ENCODE data around the gene TMEM236. TPM values are rescaled to one million over a fixed set of nuclear protein-coding genes. Genes with fewer than 3 reads are reported as not detected.

The TMEM236 gene
- total and polyA plus RNA-seq, 9 of the 15 experiments (the other 6 are each of a cell fraction or from before 2014, with no cell fraction given): 0.04 to 0.13 (median 0.04) TPM; not detected in 4

DNA sequence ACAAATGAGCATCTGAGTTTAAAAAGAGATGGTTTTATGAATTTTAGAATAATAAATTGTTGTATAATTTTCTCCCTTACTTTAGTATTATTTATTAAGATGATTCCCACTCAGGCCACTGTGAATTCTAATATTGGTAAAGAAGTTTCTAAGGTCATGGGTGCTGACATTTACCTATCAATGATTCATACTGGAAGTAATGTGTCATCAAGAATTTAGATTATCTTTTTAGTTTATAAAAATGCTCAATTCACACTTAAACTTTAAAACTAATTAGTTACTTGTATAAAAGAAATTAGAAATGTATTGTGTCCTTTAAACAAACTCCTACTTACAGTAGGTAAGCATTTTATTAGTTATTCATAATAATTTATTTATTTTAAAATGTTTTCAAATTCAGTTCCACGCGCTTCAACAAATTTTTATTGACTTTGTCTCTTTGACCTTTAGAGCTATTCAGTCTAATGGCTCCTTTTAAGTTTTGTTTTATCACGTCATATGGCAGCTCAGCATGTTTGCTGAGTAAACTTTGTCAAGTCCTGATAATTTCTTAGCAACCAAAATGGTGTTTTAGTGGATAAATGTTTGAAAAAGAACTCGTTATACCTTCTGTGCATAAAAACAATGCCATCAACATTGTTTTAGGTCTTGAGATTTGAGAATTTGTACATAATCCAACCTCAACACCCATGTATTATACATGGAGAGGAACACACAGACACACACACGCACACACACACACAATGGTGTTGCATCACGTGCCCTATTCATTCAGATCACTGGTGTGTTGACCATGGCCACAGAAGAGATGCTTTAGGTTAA, 42.0 kb downstream of the TMEM236 start:
- DNase-seq (ENCODE audit: extremely low read depth in 1 of 4, low spot score in 3 of 4) (no peak), FAIRE-seq (peak; percentile 82), ATAC-seq (no peak)
- in situ Hi-C loops (cut with MboI): no loop called here
- Histone ChIP-seq H3K9me3 (replicated peaks; ENCODE audit: control insufficient read depth, insufficient read depth, low read depth, low read length) (no peaks in the 10 kb centered on the region), H3K4me2 (ENCODE audit: insufficient read depth, low read length) (no peak overlapping the region), H4K20me1 (replicated peaks; ENCODE audit: control insufficient read depth, insufficient read depth, low read length) (no peaks in the 10 kb centered on the region), H3K4me1 (replicated peaks in 1 of 2; ENCODE audit: control insufficient read depth in 2 of 2, insufficient read depth in 2 of 2, low read length in 2 of 2) (peaks cover 0 to 19% of the 10 kb centered on the region in 2 experiments; a peak in 3 of 5 replicates), H3K27ac (ENCODE audit: extremely low read depth, low read depth, low read length) (no peak overlapping the region), H3K36me3 (ENCODE audit: control insufficient read depth, insufficient read depth, low read length) (no peaks in the 10 kb centered on the region), H3K4me3 (no peak overlapping the region), H3K27me3 (ENCODE audit: control insufficient read depth in 2 of 2, insufficient read depth in 2 of 2, low read length in 2 of 2) (no peaks in the 10 kb centered on the region; a peak in 1 of 5 replicates), H3K9ac (ENCODE audit: insufficient read depth in 1 of 2, low read depth in 2 of 2, low read length in 2 of 2) (no peak overlapping the region), H3K79me2 (ENCODE audit: control insufficient read depth, insufficient read depth, low read length) (no peaks in the 10 kb centered on the region), H2AFZ (ENCODE audit: low read depth, low read length) (peak overlapping the region; percentile 20; the same call in 1 of the 2 replicates), H3K9me1 (ENCODE audit: control insufficient read depth, insufficient read depth, low read length) (no peaks in the 10 kb centered on the region)
- intact Hi-C loops (cut with micrococcal nuclease): no loop called here
- 39% methylated on average over 6 of the region's 6 CpGs for WGBS (ENCODE audit: insufficient coverage, low coverage, missing lambda C conversion rate)
- BruUV-seq (replicated peaks): no TSS peak
- ChIA-PET CTCF (ENCODE audit: low intra/inter-chr PET ratio) (no interaction called here), POLR2A (interaction anchor here (2.0 kb wide), 1 partner anchor 7 kb away, joined by 6 read pairs; no protein-coding TSS in a partner anchor)
- TF ChIP-seq, protein P1, sequence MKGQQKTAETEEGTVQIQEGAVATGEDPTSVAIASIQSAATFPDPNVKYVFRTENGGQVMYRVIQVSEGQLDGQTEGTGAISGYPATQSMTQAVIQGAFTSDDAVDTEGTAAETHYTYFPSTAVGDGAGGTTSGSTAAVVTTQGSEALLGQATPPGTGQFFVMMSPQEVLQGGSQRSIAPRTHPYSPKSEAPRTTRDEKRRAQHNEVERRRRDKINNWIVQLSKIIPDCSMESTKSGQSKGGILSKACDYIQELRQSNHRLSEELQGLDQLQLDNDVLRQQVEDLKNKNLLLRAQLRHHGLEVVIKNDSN (CRISPR knock-in tag; IDR thresholded peaks at IDR 0.05): peak; percentile 53; the same call in 1 of the 2 replicates
- TF ChIP-seq CEBPG (CRISPR knock-in tag; IDR thresholded peaks at IDR 0.05): no peak
- peak in 1 of 2 experiments; percentile 41; a peak in 2 of 4 replicates for TF ChIP-seq CEBPG (tag; conservative IDR thresholded peaks at IDR 0.05 in 1 of 2, IDR thresholded peaks at IDR 0.05 in 1 of 2)
- peak in 1 of 2 experiments; percentile 61; a peak in 2 of 4 replicates for TF ChIP-seq FOXA3 (CRISPR knock-in tag; conservative IDR thresholded peaks at IDR 0.05 in 1 of 2, IDR thresholded peaks at IDR 0.05 in 1 of 2)
- peak; percentile 44 for TF ChIP-seq RFX1 (IDR thresholded peaks at IDR 0.05)
- TF ChIP-seq ATF1 (CRISPR knock-in tag; IDR thresholded peaks at IDR 0.05): no peak
- TF ChIP-seq ATF1 (tag; IDR thresholded peaks at IDR 0.05): peak; percentile 25; the same call in 1 of the 2 replicates
- TF ChIP-seq MAFF (IDR thresholded peaks at IDR 0.05; ENCODE audit: low read length): no peak
- peak; percentile 94 for TF ChIP-seq FOXJ2 (tag; IDR thresholded peaks at IDR 0.05)
- TF ChIP-seq ZNF121 (CRISPR knock-in tag; conservative IDR thresholded peaks at IDR 0.05): no peak
- TF ChIP-seq CEBPB (tag; IDR thresholded peaks at IDR 0.05): peak; percentile 25; the same call in 1 of the 2 replicates
- TF ChIP-seq SOX6 (IDR thresholded peaks at IDR 0.05): peak; percentile 29; the same call in 1 of the 2 replicates
- TF ChIP-seq, protein P2, sequence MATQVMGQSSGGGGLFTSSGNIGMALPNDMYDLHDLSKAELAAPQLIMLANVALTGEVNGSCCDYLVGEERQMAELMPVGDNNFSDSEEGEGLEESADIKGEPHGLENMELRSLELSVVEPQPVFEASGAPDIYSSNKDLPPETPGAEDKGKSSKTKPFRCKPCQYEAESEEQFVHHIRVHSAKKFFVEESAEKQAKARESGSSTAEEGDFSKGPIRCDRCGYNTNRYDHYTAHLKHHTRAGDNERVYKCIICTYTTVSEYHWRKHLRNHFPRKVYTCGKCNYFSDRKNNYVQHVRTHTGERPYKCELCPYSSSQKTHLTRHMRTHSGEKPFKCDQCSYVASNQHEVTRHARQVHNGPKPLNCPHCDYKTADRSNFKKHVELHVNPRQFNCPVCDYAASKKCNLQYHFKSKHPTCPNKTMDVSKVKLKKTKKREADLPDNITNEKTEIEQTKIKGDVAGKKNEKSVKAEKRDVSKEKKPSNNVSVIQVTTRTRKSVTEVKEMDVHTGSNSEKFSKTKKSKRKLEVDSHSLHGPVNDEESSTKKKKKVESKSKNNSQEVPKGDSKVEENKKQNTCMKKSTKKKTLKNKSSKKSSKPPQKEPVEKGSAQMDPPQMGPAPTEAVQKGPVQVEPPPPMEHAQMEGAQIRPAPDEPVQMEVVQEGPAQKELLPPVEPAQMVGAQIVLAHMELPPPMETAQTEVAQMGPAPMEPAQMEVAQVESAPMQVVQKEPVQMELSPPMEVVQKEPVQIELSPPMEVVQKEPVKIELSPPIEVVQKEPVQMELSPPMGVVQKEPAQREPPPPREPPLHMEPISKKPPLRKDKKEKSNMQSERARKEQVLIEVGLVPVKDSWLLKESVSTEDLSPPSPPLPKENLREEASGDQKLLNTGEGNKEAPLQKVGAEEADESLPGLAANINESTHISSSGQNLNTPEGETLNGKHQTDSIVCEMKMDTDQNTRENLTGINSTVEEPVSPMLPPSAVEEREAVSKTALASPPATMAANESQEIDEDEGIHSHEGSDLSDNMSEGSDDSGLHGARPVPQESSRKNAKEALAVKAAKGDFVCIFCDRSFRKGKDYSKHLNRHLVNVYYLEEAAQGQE (IDR thresholded peaks at IDR 0.05; ENCODE audit: borderline replicate concordance): peak; percentile 4; the same call in 1 of the 2 replicates
- TF ChIP-seq, protein P2 (CRISPR knock-in tag; IDR thresholded peaks at IDR 0.05; ENCODE audit: low read depth): no peak
